Ureter (tissue), 1 donor: Measurements from ENCODE around the gene MT1X. TPM values are rescaled to one million over a fixed set of nuclear protein-coding genes. Genes with fewer than 3 reads are reported as not detected.

Source experiments
- DNase-seq: peaks from one replicate; pipeline ENCODE4 v3.0.0-alpha.2; 2020; ENCODE audit warnings: low spot score
- total RNA-seq: library from RNA; stranded (reverse); gene quantifications from one replicate; pipeline ENCODE4 v1.2.4, GENCODE V29; 2023
- donor health status: DM: yes; HTN: yes; CAD: no.

Gene MT1X
- total RNA-seq, 1 donor from 2014 or later, result 110 TPM

DNA sequence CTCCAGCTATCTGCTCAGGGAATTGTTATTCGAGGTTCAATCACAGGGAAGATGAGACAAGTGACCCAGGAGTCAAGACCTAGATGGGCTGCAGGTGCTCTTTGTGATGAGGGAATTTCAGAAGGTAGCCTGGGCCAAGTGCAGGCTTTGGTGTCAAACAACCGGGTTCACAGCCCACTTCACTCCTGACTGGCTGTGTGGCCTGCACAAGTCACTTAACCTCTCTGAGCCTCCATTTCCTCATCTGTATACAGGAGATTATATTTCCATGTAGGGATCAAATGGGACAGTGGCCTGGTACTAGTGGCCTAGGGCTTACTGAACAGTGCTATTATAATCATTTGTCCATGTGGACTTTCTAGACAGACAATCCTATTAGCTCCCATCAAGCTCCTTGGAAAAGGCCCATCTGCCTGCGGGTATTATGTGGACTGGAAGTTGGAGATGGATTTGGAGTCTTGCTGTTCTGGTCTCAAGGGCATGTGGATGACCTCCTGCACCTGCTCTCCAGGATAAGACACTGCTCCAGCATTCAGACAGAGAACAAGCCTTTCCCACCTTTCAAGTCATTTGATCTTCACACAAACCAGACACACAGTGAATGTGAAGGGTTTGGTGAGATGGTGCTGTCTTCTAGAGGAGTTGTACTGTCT lies 3.1 kb upstream of the MT1X start:
- DNase-seq, result no peak

GRCh38 chr16:56679818-56680217 lies 2.5 kb upstream of the MT1X start:
- DNase-seq, result no peak

- DNase-seq, result no peak
Measured at GRCh38 chr16:56682703-56683397, 580 bp downstream of the MT1X start.

DNA sequence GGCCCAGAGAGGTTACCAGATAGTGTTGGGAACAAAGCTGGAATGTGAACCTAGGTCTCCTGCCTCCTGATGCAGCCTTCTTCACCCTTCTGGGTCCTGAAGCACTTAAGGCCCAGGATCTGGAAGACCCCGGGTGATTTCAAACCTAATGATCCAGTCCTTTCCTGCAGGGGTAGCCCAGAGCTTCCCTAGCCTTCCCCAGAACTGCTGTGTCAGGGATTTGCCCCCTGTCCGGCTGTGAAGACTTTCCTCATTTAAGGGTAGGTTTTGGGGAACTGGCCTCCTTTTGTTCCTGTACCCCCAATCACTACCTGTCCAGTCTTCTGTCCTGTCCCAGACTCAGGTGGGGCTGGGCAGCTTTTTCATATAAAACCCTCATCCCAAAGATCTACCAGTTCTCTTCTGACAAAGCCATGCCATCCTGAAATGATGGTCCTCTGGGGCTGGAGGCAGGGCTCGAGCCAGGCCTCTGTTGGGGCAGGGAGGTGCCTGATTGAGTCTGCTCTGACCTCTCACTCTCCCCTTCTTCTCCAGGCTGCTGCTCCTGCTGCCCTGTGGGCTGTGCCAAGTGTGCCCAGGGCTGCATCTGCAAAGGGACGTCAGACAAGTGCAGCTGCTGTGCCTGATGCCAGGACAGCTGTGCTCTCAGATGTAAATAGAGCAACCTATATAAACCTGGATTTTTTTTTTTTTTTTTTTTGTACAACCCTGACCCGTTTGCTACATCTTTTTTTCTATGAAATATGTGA lies 1.3 kb downstream of the MT1X start:
- no peak for DNase-seq

DNA sequence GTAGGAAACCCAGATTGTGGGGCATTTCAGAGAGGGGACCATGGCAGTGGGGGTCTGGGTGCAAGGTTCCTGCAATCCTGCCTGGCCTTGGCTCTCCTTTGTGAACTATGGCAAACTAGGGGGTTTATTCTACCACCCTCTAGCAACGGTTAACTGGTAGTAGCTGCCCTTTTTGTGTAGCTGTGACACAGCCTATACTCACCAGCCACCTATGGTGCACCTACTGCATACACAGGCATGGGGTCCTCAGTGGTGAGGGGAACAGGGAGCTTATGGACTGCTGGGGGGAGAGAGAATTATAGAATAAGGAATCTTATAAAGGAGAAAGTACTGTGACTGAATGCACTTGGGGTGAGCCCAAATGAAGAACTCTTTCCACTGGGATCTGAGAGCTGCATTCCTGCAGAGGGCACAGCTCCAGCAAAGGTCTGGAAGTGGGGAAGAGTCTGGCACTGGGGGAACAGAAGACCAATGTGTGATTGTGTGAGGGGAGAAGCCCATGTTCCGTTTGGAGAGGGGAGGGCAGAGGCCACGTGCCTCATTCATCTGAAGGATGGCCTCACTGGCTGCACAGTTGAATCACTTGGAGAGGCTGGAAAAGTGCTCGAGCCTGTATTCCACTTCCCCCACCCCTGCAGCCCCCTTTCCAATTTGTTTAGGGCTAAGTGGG lies 2.1 kb downstream of the MT1X start:
- no peak for DNase-seq

GRCh38 chr16:56684926-56685590 lies 2.8 kb downstream of the MT1X start:
- DNase-seq, result no peak

DNA sequence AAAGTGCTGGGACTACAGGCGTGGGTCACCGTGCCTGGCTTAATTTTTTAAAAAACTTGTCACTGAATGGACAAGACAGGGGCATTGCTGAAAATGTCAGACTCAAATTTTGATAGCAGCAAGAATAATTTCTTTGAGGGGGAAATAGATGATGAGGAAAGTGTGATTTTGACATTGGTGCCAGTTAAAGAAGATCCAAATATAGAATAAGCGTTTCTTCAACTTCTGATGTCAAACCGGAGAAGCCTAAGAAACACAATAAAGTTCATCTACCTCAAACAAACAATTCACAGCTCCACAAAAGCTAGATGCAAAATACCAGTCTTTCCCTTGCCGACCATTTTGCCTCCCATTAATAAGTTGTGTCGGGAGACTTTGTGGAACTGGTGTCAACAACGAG lies 4.5 kb downstream of the MT1X start:
- no peak for DNase-seq

GRCh38 chr16:56688762-56689161 lies 6.5 kb downstream of the MT1X start:
- no peak for DNase-seq

DNA sequence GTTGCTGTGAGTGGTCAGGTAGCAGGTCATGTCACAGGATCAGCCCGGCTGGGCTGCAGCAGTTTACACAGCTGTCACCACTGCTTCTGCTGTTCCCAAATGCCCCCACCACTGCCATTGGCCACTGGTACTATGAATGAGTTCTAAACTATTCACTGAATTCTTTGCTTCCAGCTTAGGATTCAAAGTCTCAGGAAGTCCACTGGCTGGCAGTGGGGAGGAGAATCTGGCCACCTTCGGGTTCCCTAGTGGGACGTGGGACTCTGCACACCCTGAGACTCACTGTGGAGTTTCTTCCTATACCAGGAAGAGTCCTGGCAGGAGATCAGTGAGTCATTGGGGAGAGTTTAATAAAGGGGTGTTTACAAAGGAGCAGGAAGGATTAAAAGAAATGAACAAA lies 6.9 kb downstream of the MT1X start:
- DNase-seq, result no peak

- no peak for DNase-seq
Measured at GRCh38 chr16:56690420-56691122, 8.3 kb downstream of the MT1X start.

DNA sequence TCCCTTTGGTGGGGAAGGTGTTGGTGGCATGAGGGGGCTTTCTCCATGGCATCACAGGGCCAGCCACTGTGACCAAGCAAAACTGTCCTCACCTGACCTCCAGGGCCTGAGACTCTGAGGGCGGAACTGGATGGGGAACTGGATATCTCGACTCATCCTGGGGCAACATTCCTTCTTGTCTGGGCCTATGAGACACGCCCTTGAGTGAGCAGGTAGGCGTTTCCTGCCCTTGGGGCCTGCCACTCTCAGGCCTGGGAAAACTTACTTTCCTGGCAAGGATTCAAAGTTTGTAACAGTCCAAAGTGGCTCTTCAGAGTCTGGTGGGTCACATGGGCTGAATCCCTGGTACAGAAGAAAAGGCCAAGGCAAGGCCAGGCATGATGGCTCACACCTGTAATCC lies 9.6 kb downstream of the MT1X start:
- peak; percentile 57 for DNase-seq

DNA sequence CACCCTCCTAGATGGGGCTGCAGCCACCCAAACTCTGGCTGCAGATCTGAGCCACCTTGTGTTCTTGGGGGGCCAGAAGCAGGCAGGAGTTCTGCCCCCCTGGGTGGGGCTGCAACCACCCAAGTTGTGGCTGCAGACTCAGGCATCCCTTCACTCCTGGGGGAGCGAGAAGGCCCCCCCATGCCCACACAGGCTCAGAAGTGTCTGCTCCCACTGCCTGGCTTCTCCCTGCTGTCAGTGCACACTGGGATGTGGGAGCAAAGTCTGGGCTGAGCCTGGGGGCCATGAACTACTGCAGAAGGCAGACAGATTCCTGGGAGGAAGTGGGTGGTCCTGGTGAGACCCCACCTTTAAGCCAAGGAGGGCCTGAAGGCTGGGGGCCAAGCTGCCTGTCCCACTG lies 13.0 kb downstream of the MT1X start:
- DNase-seq, result no peak

- DNase-seq, result no peak
Measured at GRCh38 chr16:56697456-56698155, 15.3 kb downstream of the MT1X start.

GRCh38 chr16:56700195-56700594 lies 17.9 kb downstream of the MT1X start:
- DNase-seq, result no peak

- no peak for DNase-seq
Measured at GRCh38 chr16:56700631-56701030, 18.4 kb downstream of the MT1X start.

- no peak for DNase-seq
Measured at GRCh38 chr16:56701534-56701933, 19.3 kb downstream of the MT1X start.

DNA sequence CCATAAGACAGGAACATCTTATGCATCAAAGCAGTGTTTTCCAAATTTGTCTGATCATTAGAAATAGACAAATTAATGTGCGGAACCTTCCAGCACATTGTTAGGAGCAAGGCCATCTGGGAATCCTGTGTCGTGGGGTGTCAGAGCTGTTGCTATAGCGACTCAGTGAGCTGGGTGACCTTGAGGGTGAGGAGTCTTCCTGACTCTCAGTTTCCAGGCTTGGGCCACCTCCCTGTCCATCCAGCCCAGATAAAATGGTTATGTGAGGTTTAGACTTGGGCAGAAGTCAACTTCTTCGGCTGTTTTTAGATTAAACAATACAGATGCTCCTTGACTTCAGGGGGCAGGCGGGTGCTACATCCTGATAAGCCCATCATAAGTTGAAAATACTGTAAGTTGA lies 20.6 kb downstream of the MT1X start:
- DNase-seq, result no peak

DNA sequence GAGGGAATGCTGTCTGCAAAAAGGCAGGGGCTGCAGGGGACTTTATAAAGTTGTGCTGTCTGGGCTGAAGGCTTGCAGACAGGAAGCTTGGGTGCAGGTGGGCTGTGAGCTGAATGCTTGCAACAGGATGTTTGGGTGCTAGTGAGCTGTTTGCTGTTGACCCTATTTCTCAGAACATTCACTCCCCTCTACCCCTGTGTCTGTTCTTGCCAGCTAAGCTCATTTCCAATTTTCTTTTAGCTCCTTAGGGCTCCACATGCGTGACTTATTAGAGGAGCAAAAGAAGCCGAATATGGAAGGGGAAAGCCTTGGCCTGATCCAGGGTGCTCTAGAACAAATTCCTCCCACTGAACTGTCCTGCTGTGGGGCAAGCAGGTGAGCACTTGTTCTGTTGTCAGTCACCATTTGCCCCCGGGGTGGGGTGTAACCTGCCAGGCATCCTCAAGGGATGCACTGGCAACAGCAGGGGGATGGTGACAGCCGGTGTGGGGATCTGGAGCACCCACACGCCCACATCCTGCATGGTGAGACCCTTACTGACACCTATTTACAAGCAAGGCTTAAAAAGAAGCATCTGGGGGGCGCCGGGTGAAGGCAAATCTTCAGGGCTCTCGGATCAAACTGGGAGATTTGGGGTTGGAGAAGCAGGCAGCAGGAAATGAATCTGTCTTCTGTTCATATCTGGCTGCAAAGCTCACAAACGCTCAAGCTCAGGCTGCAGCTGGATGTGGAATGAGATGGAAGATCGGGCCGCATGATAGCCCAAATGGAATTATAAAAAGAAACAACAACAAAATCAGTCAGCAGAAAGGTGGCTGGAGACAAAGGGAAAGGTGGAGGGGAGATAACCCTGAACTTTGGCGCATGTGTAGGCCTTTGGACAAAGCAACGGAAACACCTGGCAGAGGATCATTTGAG lies 26.5 kb downstream of the MT1X start:
- DNase-seq, result no peak

GRCh38 chr16:56709443-56710040 lies 27.3 kb downstream of the MT1X start:
- no peak for DNase-seq
